GM03348 (cell line): Measurements from ENCODE around the gene OR51B4.
"Not testable (repeated sequence)": the region's sequence is repeated elsewhere in the genome, so short reads cannot be mapped to it uniquely, and the experiment has no call there.

Experiments
- DNase-seq: peaks from one replicate; pipeline ENCODE4 v3.0.0; 2012; ENCODE audit warnings: low spot score

Gene OR51B4

GRCh38 chr11:5274395-5274794, 27.4 kb downstream of the OR51B4 start:
- DNase-seq, result no peak

GRCh38 chr11:5272395-5273017, 29.2 kb downstream of the OR51B4 start:
- DNase-seq, result no peak

GRCh38 chr11:5269715-5270147, 32.0 kb downstream of the OR51B4 start, which contains the start of gene HBE1:
Gene HBE1, minus strand, starts transcription at chr11:5269945. Its CDS starts 55 bp downstream, at chr11:5269890.
- DNase-seq, result no peak

- DNase-seq, result no peak
These were observed 34.6 kb downstream of the OR51B4 start for GRCh38 chr11:5267033-5267563.

GRCh38 chr11:5266609-5267008, 35.1 kb downstream of the OR51B4 start:
- no peak for DNase-seq

- no peak for DNase-seq
These were observed 35.9 kb downstream of the OR51B4 start for GRCh38 chr11:5265832-5266231.

GRCh38 chr11:5258543-5259262, 43.0 kb downstream of the OR51B4 start:
- no peak for DNase-seq

GRCh38 chr11:5257296-5257695, 44.5 kb downstream of the OR51B4 start:
- DNase-seq, result no peak

- DNase-seq, result not testable (repeated sequence)
These were observed 46.9 kb downstream of the OR51B4 start, which contains the start of gene HBG2 for GRCh38 chr11:5254646-5255413. Gene HBG2, minus strand, starts transcription at chr11:5254781. Its CDS starts 53 bp downstream, at chr11:5254728.

- not testable (repeated sequence) for DNase-seq
These were observed 47.7 kb downstream of the OR51B4 start for GRCh38 chr11:5254023-5254422.

- DNase-seq, result not testable (repeated sequence)
These were observed 48.3 kb downstream of the OR51B4 start for GRCh38 chr11:5253440-5253839.

GRCh38 chr11:5252919-5253265, 48.9 kb downstream of the OR51B4 start:
- DNase-seq, result no peak

GRCh38 chr11:5252192-5252918, 49.4 kb downstream of the OR51B4 start:
- DNase-seq, result no peak

GRCh38 chr11:5251746-5252145, 50.0 kb downstream of the OR51B4 start:
- no peak for DNase-seq
